Sigmoid colon (tissue), 7 donors: ENCODE measurements around the gene GPSM3. TPM values are rescaled to one million over a fixed set of nuclear protein-coding genes. Genes with fewer than 3 reads are reported as not detected.
"Not testable (repeated sequence)": the region's sequence is repeated elsewhere in the genome, so short reads cannot be mapped to it uniquely, and the experiment has no call there.

Experiments used
- DNase-seq: peaks from one replicate; pipeline ENCODE4 v3.0.0-alpha.2; 2019
- H3K27ac ChIP-seq, 4 donors: fragments of 200-600 bp; sonication (generic); one replicate each; pipeline ENCODE4 v1.5.1; 2016 to 2019; ENCODE audit warnings: mild to moderate bottlenecking in 1 of 4
- H3K27me3 ChIP-seq, 3 donors: fragments of 200-600 bp; sonication (generic); one replicate each; pipeline ENCODE4 v1.5.1; 2019; ENCODE audit warnings: mild to moderate bottlenecking in 1 of 3
- H3K36me3 ChIP-seq, 4 donors: fragments of 200-600 bp; sonication (generic); one replicate each; pipeline ENCODE4 v1.5.1; 2016 to 2019
- H3K4me1 ChIP-seq, 4 donors: fragments of 200-600 bp; sonication (generic); one replicate each; pipeline ENCODE4 v1.5.1; 2017 to 2019
- H3K4me3 ChIP-seq, 4 donors: fragments of 200-600 bp; sonication (generic); one replicate each; pipeline ENCODE4 v1.5.1; 2017 to 2019; ENCODE audit warnings: mild to moderate bottlenecking in 2 of 4, moderate library complexity in 1 of 4
- H3K9me3 ChIP-seq, 4 donors: fragments of 200-600 bp in 3 of 4; sonication (generic) in 3 of 4; one replicate each; pipeline versions ENCODE4 v1.5.1 to v1.6.1; 2013 to 2019
- EP300 ChIP-seq, 4 donors: sonication (generic); formaldehyde crosslinking; IDR thresholded peaks; one replicate each; pipeline ENCODE4 v1.6.1; 2017; ENCODE audit warnings: antibody characterized with exemption in 4 of 4
- POLR2A ChIP-seq, 2 donors: fragments of 450-650 bp; IDR thresholded peaks; one replicate each; pipeline ENCODE4 v1.6.1; 2016; ENCODE audit warnings: antibody characterized with exemption in 2 of 2, mild to moderate bottlenecking in 2 of 2, moderate library complexity in 2 of 2
- POLR2AphosphoS5 ChIP-seq, 4 donors: sonication (generic); formaldehyde crosslinking; IDR thresholded peaks; one replicate each; pipeline ENCODE4 v1.6.1; 2017; ENCODE audit warnings: antibody characterized with exemption in 4 of 4
- WGBS, 2 donors: extraction: QIAGEN DNeasy Blood & Tissue Kit; methylation state at CpG; one replicate each; pipeline ENCODE4 v1.1.7; 2013; 5-methylcytosine and 5-hydroxymethylcytosine counted together
- intact Hi-C: fragments of 100-400 bp; cut with DNase I; formaldehyde crosslinking; loops from one replicate; pipeline ENCODE4 v1.15.1; 2023
- polyA plus RNA-seq, 3 donors: library from polyadenylated mRNA; stranded (reverse); fragments of 200-250 nt; gene quantifications; one replicate each; pipeline ENCODE4 v1.2.3, GENCODE V29; 2013
- small RNA-seq, 3 donors: library from RNA; depleted of rRNA; stranded (forward); fragments of <200 nt; gene quantifications; one replicate each; pipeline ENCODE3, GENCODE V24; 2016
- total RNA-seq, 4 donors: library from RNA; depleted of rRNA; stranded (reverse); fragments of >200 nt; gene quantifications; one replicate each; pipeline ENCODE4 v1.1.0, GENCODE V29; 2016
- TF ChIP-seq, protein P1 (sequence below), 4 experiments: fragments of 450-650 bp in 3 of 4; fragments of 200-600 bp in 1 of 4; IDR thresholded peaks; one replicate each; pipeline ENCODE4 v1.5.1; 2016 to 2019; ENCODE audit warnings: antibody characterized with exemption in 4 of 4, mild to moderate bottlenecking in 3 of 4, moderate library complexity in 2 of 4
- donor health status: healthy with polysubstance abuse.
- donor health status: Bipolar disorder and iron deficiency.
- donor health status: healthy.

GPSM3 gene
- total and polyA plus RNA-seq, 7 donors: 5.0 to 56.2 (median 13.3) TPM

DNA sequence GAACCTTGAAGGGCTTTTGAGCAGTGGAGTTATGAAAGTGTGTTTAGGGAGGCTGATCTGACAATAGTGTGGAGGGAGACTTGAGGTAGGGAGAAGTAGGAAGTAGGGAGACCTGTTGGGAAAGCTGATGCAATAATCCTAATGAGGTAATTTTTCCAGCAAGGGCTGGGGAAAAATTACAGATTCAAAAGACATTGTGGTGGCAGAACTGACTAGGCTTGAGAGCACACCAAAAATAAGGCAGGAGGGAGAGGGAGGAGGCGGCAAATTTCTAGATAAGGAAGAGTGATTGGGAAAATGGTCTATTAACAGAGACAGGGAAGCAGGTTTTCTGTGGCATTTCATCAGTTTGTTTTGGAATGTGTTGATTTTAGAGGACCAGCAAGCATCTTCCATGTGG is 46.2 kb downstream of the GPSM3 start:
- peaks cover 0 to 18% (median 0%) of the 10 kb centered on the region in 4 donors for H3K36me3 ChIP-seq
- TF ChIP-seq EP300 (IDR thresholded peaks at IDR 0.05): no peak
- TF ChIP-seq, protein P1, sequence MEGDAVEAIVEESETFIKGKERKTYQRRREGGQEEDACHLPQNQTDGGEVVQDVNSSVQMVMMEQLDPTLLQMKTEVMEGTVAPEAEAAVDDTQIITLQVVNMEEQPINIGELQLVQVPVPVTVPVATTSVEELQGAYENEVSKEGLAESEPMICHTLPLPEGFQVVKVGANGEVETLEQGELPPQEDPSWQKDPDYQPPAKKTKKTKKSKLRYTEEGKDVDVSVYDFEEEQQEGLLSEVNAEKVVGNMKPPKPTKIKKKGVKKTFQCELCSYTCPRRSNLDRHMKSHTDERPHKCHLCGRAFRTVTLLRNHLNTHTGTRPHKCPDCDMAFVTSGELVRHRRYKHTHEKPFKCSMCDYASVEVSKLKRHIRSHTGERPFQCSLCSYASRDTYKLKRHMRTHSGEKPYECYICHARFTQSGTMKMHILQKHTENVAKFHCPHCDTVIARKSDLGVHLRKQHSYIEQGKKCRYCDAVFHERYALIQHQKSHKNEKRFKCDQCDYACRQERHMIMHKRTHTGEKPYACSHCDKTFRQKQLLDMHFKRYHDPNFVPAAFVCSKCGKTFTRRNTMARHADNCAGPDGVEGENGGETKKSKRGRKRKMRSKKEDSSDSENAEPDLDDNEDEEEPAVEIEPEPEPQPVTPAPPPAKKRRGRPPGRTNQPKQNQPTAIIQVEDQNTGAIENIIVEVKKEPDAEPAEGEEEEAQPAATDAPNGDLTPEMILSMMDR (IDR thresholded peaks at IDR 0.05): no peak
- no peak for TF ChIP-seq POLR2AphosphoS5 (IDR thresholded peaks at IDR 0.05)
- TF ChIP-seq POLR2A (IDR thresholded peaks at IDR 0.05): no peak
- no peak overlapping the region for H3K4me3 ChIP-seq
- no peaks in the 10 kb centered on the region for H3K9me3 ChIP-seq
- DNase-seq: no peak
- peaks cover 0 to 18% (median 17%) of the 10 kb centered on the region in 4 donors for H3K4me1 ChIP-seq
- H3K27me3 ChIP-seq: no peaks in the 10 kb centered on the region
- WGBS, 2 donors: 92 to 94% methylated on average over 1 of the region's 1 CpG
- intact Hi-C loops: no loop called here
- H3K27ac ChIP-seq: no peak overlapping the region

DNA sequence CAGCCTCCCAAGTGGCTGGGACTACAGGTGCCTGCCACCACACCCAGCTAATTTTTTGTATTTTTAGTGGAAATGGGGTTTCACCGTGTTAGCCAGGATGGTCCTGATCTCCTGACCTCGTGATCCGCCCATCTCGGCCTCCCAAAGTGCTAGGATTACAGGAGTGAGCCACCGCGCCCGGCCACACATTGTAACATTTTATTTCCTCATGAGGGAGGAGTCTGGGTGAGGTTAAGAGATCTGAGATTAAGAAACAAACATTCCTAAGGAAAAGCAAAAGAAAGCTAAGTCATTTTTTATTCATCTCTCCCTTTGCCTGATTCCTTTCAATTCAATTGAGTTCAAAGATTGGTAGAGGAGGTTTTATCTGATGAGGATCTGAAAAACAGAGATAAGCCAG is 48.2 kb downstream of the GPSM3 start:
- WGBS, 2 donors: 17 to 73% methylated on average over 7 of the region's 7 CpGs
- H3K4me1 ChIP-seq, H3K27me3 ChIP-seq, H3K4me3 ChIP-seq, H3K9me3 ChIP-seq, H3K27ac ChIP-seq, intact Hi-C loops, DNase-seq: not testable (repeated sequence)
- H3K36me3 ChIP-seq: peaks cover 0 to 13% (median 0%) of the 10 kb centered on the region in 4 donors

Small RNA genes lying within 50 kb of the gene (small RNA-seq; reads per million reads assigned to genes)
- gene AL662884.1 (0 reads per million in 3 donors), gene MIR6833 (0 to 0.86 (median 0.06) reads per million in 3 donors)

Other genes with a start within 250 kb of the GPSM3 start
- gene CFB, start 246.5 kb downstream of the GPSM3 start, total RNA-seq: 10 to 100 TPM; 14.3 to 40.0 (median 28.7) TPM
- 100 to 1,000 TPM in 1 of 3 donors, 1 to 10 TPM in 2; 3.6 to 118 (median 9.5) TPM for gene CFB, start 246.5 kb downstream of the GPSM3 start, polyA plus RNA-seq
- gene NELFE, start 233.7 kb downstream of the GPSM3 start, total RNA-seq: 10 to 100 TPM; 60.1 to 96.9 (median 75.8) TPM
- 10 to 100 TPM; 52.5 to 73.5 (median 58.9) TPM for gene NELFE, start 233.7 kb downstream of the GPSM3 start, polyA plus RNA-seq
- 10 to 100 TPM; 22.1 to 73.4 (median 33.4) TPM for gene SKIC2, start 233.5 kb downstream of the GPSM3 start, total RNA-seq
- 10 to 100 TPM; 25.0 to 68.2 (median 30.6) TPM for gene SKIC2, start 233.5 kb downstream of the GPSM3 start, polyA plus RNA-seq
- gene DXO, start 220.5 kb downstream of the GPSM3 start, total RNA-seq: 10 to 100 TPM; 11.4 to 22.7 (median 18.3) TPM
- 10 to 100 TPM in 1 of 3 donors, 1 to 10 TPM in 2; 8.4 to 17.3 (median 9.9) TPM for gene DXO, start 220.5 kb downstream of the GPSM3 start, polyA plus RNA-seq
- 100 to 1,000 TPM in 3 of 4 donors, 10 to 100 TPM in 1; 46.7 to 254 (median 179) TPM for gene C4A, start 210.6 kb downstream of the GPSM3 start, total RNA-seq
- gene C4A, start 210.6 kb downstream of the GPSM3 start, polyA plus RNA-seq: 10 to 100 TPM in 1 of 3 donors, 1 to 10 TPM in 2; 2.3 to 63.4 (median 3.0) TPM
- gene C4B, start 177.8 kb downstream of the GPSM3 start, total RNA-seq: 100 to 1,000 TPM in 2 of 4 donors, 10 to 100 TPM in 2; 74.2 to 291 (median 155) TPM
- gene C4B, start 177.8 kb downstream of the GPSM3 start, polyA plus RNA-seq: 10 to 100 TPM in 1 of 3 donors, 1 to 10 TPM in 2; 3.2 to 64.7 (median 4.2) TPM
- gene CYP21A2, start 154.2 kb downstream of the GPSM3 start, total RNA-seq: 1 to 10 TPM; 1.1 to 4.9 (median 3.2) TPM
- gene CYP21A2, start 154.2 kb downstream of the GPSM3 start, polyA plus RNA-seq: 1 to 10 TPM in 1 of 3 donors, under 1 TPM in 1, not detected in 1; 0.57 to 1.2 TPM
- 100 to 1,000 TPM in 3 of 4 donors, 10 to 100 TPM in 1; 66.0 to 224 (median 116) TPM for gene TNXB, start 83.3 kb downstream of the GPSM3 start, total RNA-seq
- gene TNXB, start 83.3 kb downstream of the GPSM3 start, polyA plus RNA-seq: 10 to 100 TPM in 1 of 3 donors, 1 to 10 TPM in 2; 1.4 to 16.4 (median 7.2) TPM
- 10 to 100 TPM; 24.5 to 73.4 (median 24.8) TPM for gene ATF6B, start 64.4 kb downstream of the GPSM3 start, total RNA-seq
- gene ATF6B, start 64.4 kb downstream of the GPSM3 start, polyA plus RNA-seq: 10 to 100 TPM; 10.9 to 93.6 (median 14.4) TPM
- 1 to 10 TPM; 2.1 to 5.5 (median 4.2) TPM for gene FKBPL, start 62.4 kb downstream of the GPSM3 start, total RNA-seq
- 10 to 100 TPM in 1 of 3 donors, 1 to 10 TPM in 2; 4.9 to 10.4 (median 6.0) TPM for gene FKBPL, start 62.4 kb downstream of the GPSM3 start, polyA plus RNA-seq
- gene PRRT1, start 40.7 kb downstream of the GPSM3 start, total RNA-seq: 1 to 10 TPM; 1.8 to 6.1 (median 3.1) TPM
- 1 to 10 TPM in 2 of 3 donors, under 1 TPM in 1; 0.46 to 3.3 (median 1.8) TPM for gene PRRT1, start 40.7 kb downstream of the GPSM3 start, polyA plus RNA-seq
- gene PPT2, start 38.5 kb downstream of the GPSM3 start, total RNA-seq: 100 to 1,000 TPM in 2 of 4 donors, 10 to 100 TPM in 2; 15.5 to 126 (median 62.7) TPM
- gene PPT2, start 38.5 kb downstream of the GPSM3 start, polyA plus RNA-seq: 10 to 100 TPM in 1 of 3 donors, 1 to 10 TPM in 2; 3.0 to 13.0 (median 5.4) TPM
- 10 to 100 TPM in 3 of 4 donors, 1 to 10 TPM in 1; 8.1 to 24.4 (median 14.3) TPM for gene EGFL8, start 28.0 kb downstream of the GPSM3 start, total RNA-seq
- gene EGFL8, start 28.0 kb downstream of the GPSM3 start, polyA plus RNA-seq: 10 to 100 TPM in 2 of 3 donors, 1 to 10 TPM in 1; 2.3 to 15.1 (median 13.8) TPM
- 10 to 100 TPM; 32.4 to 45.7 (median 36.5) TPM for gene AGPAT1, start 16.6 kb downstream of the GPSM3 start, total RNA-seq
- 10 to 100 TPM; 36.6 to 54.2 (median 37.9) TPM for gene AGPAT1, start 16.6 kb downstream of the GPSM3 start, polyA plus RNA-seq
- gene RNF5, start 14.2 kb downstream of the GPSM3 start, total RNA-seq: 100 to 1,000 TPM in 2 of 4 donors, 10 to 100 TPM in 2; 61.5 to 118 (median 95.1) TPM
- 100 to 1,000 TPM in 2 of 3 donors, 10 to 100 TPM in 1; 95.2 to 220 (median 189) TPM for gene RNF5, start 14.2 kb downstream of the GPSM3 start, polyA plus RNA-seq
- 1 to 10 TPM; 1.9 to 8.9 (median 5.3) TPM for gene AGER, start 8.4 kb downstream of the GPSM3 start, total RNA-seq
- 10 to 100 TPM in 1 of 3 donors, 1 to 10 TPM in 1, not detected in 1; 2.4 to 10.6 TPM for gene AGER, start 8.4 kb downstream of the GPSM3 start, polyA plus RNA-seq
- gene PBX2, start 2.4 kb downstream of the GPSM3 start, total RNA-seq: 10 to 100 TPM; 53.6 to 67.7 (median 57.0) TPM
- gene PBX2, start 2.4 kb downstream of the GPSM3 start, polyA plus RNA-seq: 10 to 100 TPM; 16.6 to 55.2 (median 19.8) TPM
- 10 to 100 TPM in 1 of 4 donors, 1 to 10 TPM in 3; 5.4 to 23.0 (median 6.3) TPM for gene NOTCH4, start 31.4 kb upstream of the GPSM3 start, total RNA-seq
- 1 to 10 TPM; 1.2 to 9.9 (median 1.8) TPM for gene NOTCH4, start 31.4 kb upstream of the GPSM3 start, polyA plus RNA-seq
- gene TSBP1, start 179.3 kb upstream of the GPSM3 start, total RNA-seq: not detected
- gene TSBP1, start 179.3 kb upstream of the GPSM3 start, polyA plus RNA-seq: not detected
- not detected for gene BTNL2, start 214.5 kb upstream of the GPSM3 start, total RNA-seq
- not detected for gene BTNL2, start 214.5 kb upstream of the GPSM3 start, polyA plus RNA-seq
- gene HLA-DRA, start 247.2 kb upstream of the GPSM3 start, total RNA-seq: 100 to 1,000 TPM; 101 to 151 (median 113) TPM
- gene HLA-DRA, start 247.2 kb upstream of the GPSM3 start, polyA plus RNA-seq: 1,000 to 10,000 TPM in 1 of 3 donors, 100 to 1,000 TPM in 2; 137 to 1,090 (median 722) TPM